ENCODE measurements around the gene CCDC34. TPM values are rescaled to one million over a fixed set of nuclear protein-coding genes. Genes with fewer than 3 reads are reported as not detected.

CCDC34 gene
- total and polyA plus RNA-seq, 2 of the 8 experiments (the other 6 are each of a cell fraction or from before 2014, with no cell fraction given), result 7.7 to 24.3 TPM

DNA sequence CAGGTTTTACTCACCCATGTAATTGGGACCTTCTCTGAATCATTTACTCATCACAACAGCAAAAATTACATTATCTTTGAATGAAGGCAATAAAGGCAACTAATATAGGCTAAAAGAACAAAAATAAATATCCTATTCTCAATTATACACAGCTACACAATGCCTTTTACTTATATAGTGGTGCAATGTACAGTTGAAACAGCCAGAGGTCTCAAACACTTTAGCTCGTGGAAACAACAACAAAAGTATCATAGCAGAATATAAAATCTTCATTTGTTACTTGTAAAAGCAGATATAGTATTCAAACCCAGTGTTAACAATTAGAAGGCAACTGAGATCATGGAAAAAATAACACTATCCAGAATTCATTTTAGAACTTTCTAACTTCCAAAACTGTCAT lies 20.6 kb upstream of the CCDC34 start (continued):
- TF ChIP-seq, protein P1, sequence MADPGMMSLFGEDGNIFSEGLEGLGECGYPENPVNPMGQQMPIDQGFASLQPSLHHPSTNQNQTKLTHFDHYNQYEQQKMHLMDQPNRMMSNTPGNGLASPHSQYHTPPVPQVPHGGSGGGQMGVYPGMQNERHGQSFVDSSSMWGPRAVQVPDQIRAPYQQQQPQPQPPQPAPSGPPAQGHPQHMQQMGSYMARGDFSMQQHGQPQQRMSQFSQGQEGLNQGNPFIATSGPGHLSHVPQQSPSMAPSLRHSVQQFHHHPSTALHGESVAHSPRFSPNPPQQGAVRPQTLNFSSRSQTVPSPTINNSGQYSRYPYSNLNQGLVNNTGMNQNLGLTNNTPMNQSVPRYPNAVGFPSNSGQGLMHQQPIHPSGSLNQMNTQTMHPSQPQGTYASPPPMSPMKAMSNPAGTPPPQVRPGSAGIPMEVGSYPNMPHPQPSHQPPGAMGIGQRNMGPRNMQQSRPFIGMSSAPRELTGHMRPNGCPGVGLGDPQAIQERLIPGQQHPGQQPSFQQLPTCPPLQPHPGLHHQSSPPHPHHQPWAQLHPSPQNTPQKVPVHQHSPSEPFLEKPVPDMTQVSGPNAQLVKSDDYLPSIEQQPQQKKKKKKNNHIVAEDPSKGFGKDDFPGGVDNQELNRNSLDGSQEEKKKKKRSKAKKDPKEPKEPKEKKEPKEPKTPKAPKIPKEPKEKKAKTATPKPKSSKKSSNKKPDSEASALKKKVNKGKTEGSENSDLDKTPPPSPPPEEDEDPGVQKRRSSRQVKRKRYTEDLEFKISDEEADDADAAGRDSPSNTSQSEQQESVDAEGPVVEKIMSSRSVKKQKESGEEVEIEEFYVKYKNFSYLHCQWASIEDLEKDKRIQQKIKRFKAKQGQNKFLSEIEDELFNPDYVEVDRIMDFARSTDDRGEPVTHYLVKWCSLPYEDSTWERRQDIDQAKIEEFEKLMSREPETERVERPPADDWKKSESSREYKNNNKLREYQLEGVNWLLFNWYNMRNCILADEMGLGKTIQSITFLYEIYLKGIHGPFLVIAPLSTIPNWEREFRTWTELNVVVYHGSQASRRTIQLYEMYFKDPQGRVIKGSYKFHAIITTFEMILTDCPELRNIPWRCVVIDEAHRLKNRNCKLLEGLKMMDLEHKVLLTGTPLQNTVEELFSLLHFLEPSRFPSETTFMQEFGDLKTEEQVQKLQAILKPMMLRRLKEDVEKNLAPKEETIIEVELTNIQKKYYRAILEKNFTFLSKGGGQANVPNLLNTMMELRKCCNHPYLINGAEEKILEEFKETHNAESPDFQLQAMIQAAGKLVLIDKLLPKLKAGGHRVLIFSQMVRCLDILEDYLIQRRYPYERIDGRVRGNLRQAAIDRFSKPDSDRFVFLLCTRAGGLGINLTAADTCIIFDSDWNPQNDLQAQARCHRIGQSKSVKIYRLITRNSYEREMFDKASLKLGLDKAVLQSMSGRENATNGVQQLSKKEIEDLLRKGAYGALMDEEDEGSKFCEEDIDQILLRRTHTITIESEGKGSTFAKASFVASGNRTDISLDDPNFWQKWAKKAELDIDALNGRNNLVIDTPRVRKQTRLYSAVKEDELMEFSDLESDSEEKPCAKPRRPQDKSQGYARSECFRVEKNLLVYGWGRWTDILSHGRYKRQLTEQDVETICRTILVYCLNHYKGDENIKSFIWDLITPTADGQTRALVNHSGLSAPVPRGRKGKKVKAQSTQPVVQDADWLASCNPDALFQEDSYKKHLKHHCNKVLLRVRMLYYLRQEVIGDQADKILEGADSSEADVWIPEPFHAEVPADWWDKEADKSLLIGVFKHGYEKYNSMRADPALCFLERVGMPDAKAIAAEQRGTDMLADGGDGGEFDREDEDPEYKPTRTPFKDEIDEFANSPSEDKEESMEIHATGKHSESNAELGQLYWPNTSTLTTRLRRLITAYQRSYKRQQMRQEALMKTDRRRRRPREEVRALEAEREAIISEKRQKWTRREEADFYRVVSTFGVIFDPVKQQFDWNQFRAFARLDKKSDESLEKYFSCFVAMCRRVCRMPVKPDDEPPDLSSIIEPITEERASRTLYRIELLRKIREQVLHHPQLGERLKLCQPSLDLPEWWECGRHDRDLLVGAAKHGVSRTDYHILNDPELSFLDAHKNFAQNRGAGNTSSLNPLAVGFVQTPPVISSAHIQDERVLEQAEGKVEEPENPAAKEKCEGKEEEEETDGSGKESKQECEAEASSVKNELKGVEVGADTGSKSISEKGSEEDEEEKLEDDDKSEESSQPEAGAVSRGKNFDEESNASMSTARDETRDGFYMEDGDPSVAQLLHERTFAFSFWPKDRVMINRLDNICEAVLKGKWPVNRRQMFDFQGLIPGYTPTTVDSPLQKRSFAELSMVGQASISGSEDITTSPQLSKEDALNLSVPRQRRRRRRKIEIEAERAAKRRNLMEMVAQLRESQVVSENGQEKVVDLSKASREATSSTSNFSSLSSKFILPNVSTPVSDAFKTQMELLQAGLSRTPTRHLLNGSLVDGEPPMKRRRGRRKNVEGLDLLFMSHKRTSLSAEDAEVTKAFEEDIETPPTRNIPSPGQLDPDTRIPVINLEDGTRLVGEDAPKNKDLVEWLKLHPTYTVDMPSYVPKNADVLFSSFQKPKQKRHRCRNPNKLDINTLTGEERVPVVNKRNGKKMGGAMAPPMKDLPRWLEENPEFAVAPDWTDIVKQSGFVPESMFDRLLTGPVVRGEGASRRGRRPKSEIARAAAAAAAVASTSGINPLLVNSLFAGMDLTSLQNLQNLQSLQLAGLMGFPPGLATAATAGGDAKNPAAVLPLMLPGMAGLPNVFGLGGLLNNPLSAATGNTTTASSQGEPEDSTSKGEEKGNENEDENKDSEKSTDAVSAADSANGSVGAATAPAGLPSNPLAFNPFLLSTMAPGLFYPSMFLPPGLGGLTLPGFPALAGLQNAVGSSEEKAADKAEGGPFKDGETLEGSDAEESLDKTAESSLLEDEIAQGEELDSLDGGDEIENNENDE (IDR thresholded peaks at IDR 0.05; ENCODE audit: insufficient replicate concordance, low read length), result no peak
- TF ChIP-seq BRCA1 (IDR thresholded peaks at IDR 0.05; ENCODE audit: low read depth, low read length) (no peak), PHF8 (conservative IDR thresholded peaks at IDR 0.05; ENCODE audit: low read depth, low read length) (no peak), CHD1 (IDR thresholded peaks at IDR 0.05; ENCODE audit: low read depth, low read length) (no peak), ASH2L (IDR thresholded peaks at IDR 0.05; ENCODE audit: low read length) (no peak), CTBP2 (IDR thresholded peaks at IDR 0.05; ENCODE audit: borderline replicate concordance, insufficient read depth, insufficient read length, low read length) (no peak), SAP30 (IDR thresholded peaks at IDR 0.05; ENCODE audit: insufficient read depth, insufficient replicate concordance, low read length) (no peak), POLR2A (IDR thresholded peaks at IDR 0.05; ENCODE audit: control extremely low read depth in 1 of 2, low read depth in 2 of 2, low read length in 2 of 2) (no peak), CBX8 (IDR thresholded peaks at IDR 0.05; ENCODE audit: borderline replicate concordance, low read depth, low read length) (no peak), CEBPB (IDR thresholded peaks at IDR 0.05; ENCODE audit: low read depth, low read length) (no peak), GABPA (IDR thresholded peaks at IDR 0.05; ENCODE audit: borderline replicate concordance, insufficient read depth, low read length) (no peak)
- TF ChIP-seq, protein P2, sequence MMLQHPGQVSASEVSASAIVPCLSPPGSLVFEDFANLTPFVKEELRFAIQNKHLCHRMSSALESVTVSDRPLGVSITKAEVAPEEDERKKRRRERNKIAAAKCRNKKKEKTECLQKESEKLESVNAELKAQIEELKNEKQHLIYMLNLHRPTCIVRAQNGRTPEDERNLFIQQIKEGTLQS (IDR thresholded peaks at IDR 0.05; ENCODE audit: insufficient read depth, low read depth, low read length), result no peak

Measured in H1 (cell line).